Endothelial cell (in vitro differentiated cells): Measurements from ENCODE around the gene CHN2. TPM values are rescaled to one million over a fixed set of nuclear protein-coding genes. Genes with fewer than 3 reads are reported as not detected.

ENCODE experiments used
- DNase-seq: peaks from one replicate; pipeline ENCODE4 v3.0.0; 2021; ENCODE audit warnings: low spot score
- H3K27ac Mint-ChIP-seq: one replicate; pipeline ENCODE4 v1.8.0; 2021; ENCODE audit warnings: mixed read lengths, inconsistent platforms; ENCODE audit not compliant: unreplicated experiment
- H3K27me3 Mint-ChIP-seq: one replicate; pipeline ENCODE4 v1.8.0; 2021; ENCODE audit warnings: mild to moderate bottlenecking, moderate library complexity, mixed read lengths, inconsistent platforms; ENCODE audit not compliant: unreplicated experiment
- H3K36me3 Mint-ChIP-seq: one replicate; pipeline ENCODE4 v1.8.0; 2021; ENCODE audit warnings: mild to moderate bottlenecking, low read depth, mixed read lengths, inconsistent platforms; ENCODE audit not compliant: unreplicated experiment
- H3K4me1 Mint-ChIP-seq: one replicate; pipeline ENCODE4 v1.8.0; 2021; ENCODE audit warnings: mild to moderate bottlenecking, mixed read lengths, inconsistent platforms; ENCODE audit not compliant: unreplicated experiment
- H3K4me3 Mint-ChIP-seq: one replicate; pipeline ENCODE4 v1.8.0; 2021; ENCODE audit warnings: mild to moderate bottlenecking, mixed read lengths, inconsistent platforms; ENCODE audit not compliant: unreplicated experiment
- H3K9me3 Mint-ChIP-seq: one replicate; pipeline ENCODE4 v1.8.0; 2021; ENCODE audit warnings: mixed read lengths, inconsistent platforms; ENCODE audit not compliant: unreplicated experiment
- CTCF ChIP-seq: fragments of 200-600 bp; sonication (generic); IDR thresholded peaks from one replicate; pipeline ENCODE4 v1.5.0; 2021; ENCODE audit warnings: antibody characterized with exemption; ENCODE audit not compliant: unreplicated experiment
- total RNA-seq: library from RNA; stranded (reverse); fragmentation: NEBNext Ultra II Directional; extraction: Animal tissue kit (Norgen Biotek cat#: 25700); gene quantifications from one replicate; pipeline ENCODE4 v1.2.1, GENCODE V29; 2021; ENCODE audit not compliant: unreplicated experiment

CHN2 gene
- total RNA-seq, 1 donor from 2014 or later, result 3.4 TPM

GRCh38 chr7:29424295-29424983 is 229.9 kb downstream of the CHN2 start:
- Mint-ChIP-seq H3K27me3 (peaks cover 6% of the 10 kb centered on the region), H3K9me3 (no peaks in the 10 kb centered on the region), H3K36me3 (no peaks in the 10 kb centered on the region), H3K4me1 (no peaks in the 10 kb centered on the region), H3K27ac (no peak overlapping the region), H3K4me3 (no peak overlapping the region)
- TF ChIP-seq CTCF, result no peak
- no peak for DNase-seq

- Mint-ChIP-seq H3K27ac (no peak overlapping the region), H3K9me3 (no peaks in the 10 kb centered on the region), H3K36me3 (no peaks in the 10 kb centered on the region), H3K27me3 (peaks cover 6% of the 10 kb centered on the region), H3K4me1 (no peaks in the 10 kb centered on the region), H3K4me3 (no peak overlapping the region)
- no peak for TF ChIP-seq CTCF
- DNase-seq, result no peak
Measured at GRCh38 chr7:29424984-29425309, 230.4 kb downstream of the CHN2 start.

- Mint-ChIP-seq H3K27me3 (peaks cover 6% of the 10 kb centered on the region), H3K36me3 (no peaks in the 10 kb centered on the region), H3K4me3 (no peak overlapping the region), H3K9me3 (no peaks in the 10 kb centered on the region), H3K4me1 (no peaks in the 10 kb centered on the region), H3K27ac (no peak overlapping the region)
- no peak for DNase-seq
- no peak for TF ChIP-seq CTCF
Measured at GRCh38 chr7:29426587-29426986, 232.0 kb downstream of the CHN2 start.

GRCh38 chr7:29429401-29429800 is 234.8 kb downstream of the CHN2 start:
- Mint-ChIP-seq H3K9me3 (no peaks in the 10 kb centered on the region), H3K36me3 (no peaks in the 10 kb centered on the region), H3K4me1 (no peaks in the 10 kb centered on the region), H3K27ac (no peak overlapping the region), H3K27me3 (peaks cover 2% of the 10 kb centered on the region), H3K4me3 (no peak overlapping the region)
- no peak for DNase-seq
- no peak for TF ChIP-seq CTCF

GRCh38 chr7:29430279-29430949 is 235.8 kb downstream of the CHN2 start:
- no peaks in the 10 kb centered on the region for H3K4me1 Mint-ChIP-seq
- no peak for DNase-seq
- TF ChIP-seq CTCF, result no peak
- no peaks in the 10 kb centered on the region for H3K36me3 Mint-ChIP-seq
- no peak overlapping the region for H3K27ac Mint-ChIP-seq
- H3K27me3 Mint-ChIP-seq, result peaks cover 2% of the 10 kb centered on the region
- H3K9me3 Mint-ChIP-seq, result no peaks in the 10 kb centered on the region
- H3K4me3 Mint-ChIP-seq, result no peak overlapping the region
